ENCODE measurements around the gene CFAP100. TPM values are rescaled to one million over a fixed set of nuclear protein-coding genes. Genes with fewer than 3 reads are reported as not detected.

CFAP100 gene
- total and polyA plus RNA-seq, 7 experiments from 2014 or later, result not detected

GRCh38 chr3:126464093-126464492 is 69.4 kb downstream of the CFAP100 start:
- no peaks in the 10 kb centered on the region for H3K27me3 ChIP-seq (ENCODE audit: control insufficient read depth in 2 of 2, insufficient read depth in 2 of 2, low read length in 2 of 2)
- Mint-ChIP-seq H3K4me1 (peaks cover 13 to 43% (median 28%) of the 10 kb centered on the region in 7 donors), H3K4me3 (no peak overlapping the region), H3K27me3 (no peaks in the 10 kb centered on the region), H3K36me3 (peaks cover 23 to 62% (median 35%) of the 10 kb centered on the region in 5 donors), H3K9me3 (no peaks in the 10 kb centered on the region), H3K27ac (no peak overlapping the region)
- no peak for DNase-seq
- H3K27ac ChIP-seq (ENCODE audit: low read depth, low read length), result no peak overlapping the region
- H3K36me3 ChIP-seq (ENCODE audit: control insufficient read depth in 2 of 3, insufficient read depth in 3 of 3, low read length in 3 of 3), result peaks cover 35 to 89% (median 50%) of the 10 kb centered on the region in 3 experiments
- ATAC-seq, result no peak
- POLR2A ChIA-PET, result no interaction called here
- no peaks in the 10 kb centered on the region for H3K4me1 ChIP-seq (ENCODE audit: control insufficient read depth in 2 of 2, insufficient read depth in 2 of 2, low read length in 2 of 2)
- CTCF ChIA-PET, result no interaction called here
- H3K4me3 ChIP-seq (ENCODE audit: low read length), result no peak overlapping the region
- no peaks in the 10 kb centered on the region for H3K9me3 ChIP-seq (ENCODE audit: control insufficient read depth in 2 of 3, low read length in 3 of 3)
- intact Hi-C loops (cut with micrococcal nuclease), result no loop called here

- Histone ChIP-seq H3K9me3 (ENCODE audit: control insufficient read depth in 2 of 3, low read length in 3 of 3) (no peaks in the 10 kb centered on the region), H3K4me3 (ENCODE audit: low read length) (no peak overlapping the region), H3K4me1 (ENCODE audit: control insufficient read depth in 2 of 2, insufficient read depth in 2 of 2, low read length in 2 of 2) (no peaks in the 10 kb centered on the region), H3K27me3 (ENCODE audit: control insufficient read depth in 2 of 2, insufficient read depth in 2 of 2, low read length in 2 of 2) (no peaks in the 10 kb centered on the region), H3K36me3 (ENCODE audit: control insufficient read depth in 2 of 3, insufficient read depth in 3 of 3, low read length in 3 of 3) (peaks cover 38 to 89% (median 51%) of the 10 kb centered on the region in 3 experiments), H3K27ac (ENCODE audit: low read depth, low read length) (no peak overlapping the region)
- CTCF ChIA-PET, result no interaction called here
- H3K4me1 Mint-ChIP-seq, result peaks cover 17 to 45% (median 32%) of the 10 kb centered on the region in 7 donors
- H3K27me3 Mint-ChIP-seq, result no peaks in the 10 kb centered on the region
- peak; percentile 28 for ATAC-seq
- peaks cover 27 to 62% (median 39%) of the 10 kb centered on the region in 5 donors for H3K36me3 Mint-ChIP-seq
- DNase-seq, result no peak
- H3K9me3 Mint-ChIP-seq, result no peaks in the 10 kb centered on the region
- H3K4me3 Mint-ChIP-seq, result no peak overlapping the region
- POLR2A ChIA-PET, result no interaction called here
- intact Hi-C loops (cut with micrococcal nuclease), result no loop called here
- no peak overlapping the region for H3K27ac Mint-ChIP-seq
Measured at GRCh38 chr3:126464494-126464893, 69.8 kb downstream of the CFAP100 start.

GRCh38 chr3:126464997-126465396 is 70.3 kb downstream of the CFAP100 start:
- ChIA-PET CTCF (no interaction called here), POLR2A (no interaction called here)
- intact Hi-C loops (cut with micrococcal nuclease), result no loop called here
- peaks cover 43 to 89% (median 54%) of the 10 kb centered on the region in 3 experiments for H3K36me3 ChIP-seq (ENCODE audit: control insufficient read depth in 2 of 3, insufficient read depth in 3 of 3, low read length in 3 of 3)
- no peaks in the 10 kb centered on the region for H3K9me3 Mint-ChIP-seq
- H3K27me3 Mint-ChIP-seq, result no peaks in the 10 kb centered on the region
- H3K4me3 Mint-ChIP-seq, result no peak overlapping the region
- H3K27ac Mint-ChIP-seq, result no peak overlapping the region
- H3K27me3 ChIP-seq (ENCODE audit: control insufficient read depth in 2 of 2, insufficient read depth in 2 of 2, low read length in 2 of 2), result no peaks in the 10 kb centered on the region
- H3K4me3 ChIP-seq (ENCODE audit: low read length), result no peak overlapping the region
- ATAC-seq, result no peak
- H3K27ac ChIP-seq (ENCODE audit: low read depth, low read length), result no peak overlapping the region
- H3K4me1 ChIP-seq (ENCODE audit: control insufficient read depth in 2 of 2, insufficient read depth in 2 of 2, low read length in 2 of 2), result no peaks in the 10 kb centered on the region
- H3K36me3 Mint-ChIP-seq, result peaks cover 32 to 62% (median 44%) of the 10 kb centered on the region in 5 donors
- H3K4me1 Mint-ChIP-seq, result peaks cover 22 to 50% (median 37%) of the 10 kb centered on the region in 7 donors
- H3K9me3 ChIP-seq (ENCODE audit: control insufficient read depth in 2 of 3, low read length in 3 of 3), result no peaks in the 10 kb centered on the region
- DNase-seq, result no peak

- Histone ChIP-seq H3K9me3 (ENCODE audit: control insufficient read depth in 2 of 3, low read length in 3 of 3) (no peaks in the 10 kb centered on the region), H3K4me1 (ENCODE audit: control insufficient read depth in 2 of 2, insufficient read depth in 2 of 2, low read length in 2 of 2) (no peaks in the 10 kb centered on the region), H3K27ac (ENCODE audit: low read depth, low read length) (no peak overlapping the region), H3K36me3 (ENCODE audit: control insufficient read depth in 2 of 3, insufficient read depth in 3 of 3, low read length in 3 of 3) (peaks cover 52 to 90% (median 58%) of the 10 kb centered on the region in 3 experiments), H3K4me3 (ENCODE audit: low read length) (no peak overlapping the region), H3K27me3 (ENCODE audit: control insufficient read depth in 2 of 2, insufficient read depth in 2 of 2, low read length in 2 of 2) (no peaks in the 10 kb centered on the region)
- Mint-ChIP-seq H3K27ac (no peak overlapping the region), H3K9me3 (no peaks in the 10 kb centered on the region), H3K4me1 (peaks cover 22 to 59% (median 42%) of the 10 kb centered on the region in 7 donors), H3K4me3 (no peak overlapping the region), H3K27me3 (no peaks in the 10 kb centered on the region), H3K36me3 (peaks cover 32 to 65% (median 44%) of the 10 kb centered on the region in 5 donors)
- intact Hi-C loops (cut with micrococcal nuclease), result no loop called here
- ATAC-seq, result peak; percentile 43
- CTCF ChIA-PET, result no interaction called here
- POLR2A ChIA-PET, result no interaction called here
- DNase-seq, result no peak
Measured at GRCh38 chr3:126465928-126466544, 71.3 kb downstream of the CFAP100 start.

- H3K4me3 Mint-ChIP-seq, result no peak overlapping the region
- H3K4me1 Mint-ChIP-seq, result peaks cover 22 to 62% (median 50%) of the 10 kb centered on the region in 7 donors
- POLR2A ChIA-PET, result no interaction called here
- Histone ChIP-seq H3K27me3 (ENCODE audit: control insufficient read depth in 2 of 2, insufficient read depth in 2 of 2, low read length in 2 of 2) (no peaks in the 10 kb centered on the region), H3K9me3 (ENCODE audit: control insufficient read depth in 2 of 3, low read length in 3 of 3) (no peaks in the 10 kb centered on the region), H3K27ac (ENCODE audit: low read depth, low read length) (no peak overlapping the region), H3K4me3 (ENCODE audit: low read length) (no peak overlapping the region), H3K36me3 (ENCODE audit: control insufficient read depth in 2 of 3, insufficient read depth in 3 of 3, low read length in 3 of 3) (peaks cover 46 to 85% (median 63%) of the 10 kb centered on the region in 3 experiments), H3K4me1 (ENCODE audit: control insufficient read depth in 2 of 2, insufficient read depth in 2 of 2, low read length in 2 of 2) (peaks cover 2 to 4% of the 10 kb centered on the region in 2 donors)
- no peak overlapping the region for H3K27ac Mint-ChIP-seq
- ATAC-seq (no peak), DNase-seq (no peak)
- peaks cover 32 to 61% (median 39%) of the 10 kb centered on the region in 5 donors for H3K36me3 Mint-ChIP-seq
- CTCF ChIA-PET, result no interaction called here
- H3K9me3 Mint-ChIP-seq, result no peaks in the 10 kb centered on the region
- H3K27me3 Mint-ChIP-seq, result no peaks in the 10 kb centered on the region
- intact Hi-C loops (cut with micrococcal nuclease), result no loop called here
Measured at GRCh38 chr3:126466886-126467610, 72.3 kb downstream of the CFAP100 start.

- Mint-ChIP-seq H3K4me1 (peaks cover 28 to 67% (median 55%) of the 10 kb centered on the region in 7 donors), H3K27me3 (no peaks in the 10 kb centered on the region), H3K27ac (no peak overlapping the region), H3K4me3 (no peak overlapping the region), H3K9me3 (no peaks in the 10 kb centered on the region), H3K36me3 (peaks cover 32 to 66% (median 39%) of the 10 kb centered on the region in 5 donors)
- H3K27me3 ChIP-seq (ENCODE audit: control insufficient read depth in 2 of 2, insufficient read depth in 2 of 2, low read length in 2 of 2), result no peaks in the 10 kb centered on the region
- no peaks in the 10 kb centered on the region for H3K9me3 ChIP-seq (ENCODE audit: control insufficient read depth in 2 of 3, low read length in 3 of 3)
- ChIA-PET CTCF (no interaction called here), POLR2A (no interaction called here)
- intact Hi-C loops (cut with micrococcal nuclease), result no loop called here
- no peak overlapping the region for H3K27ac ChIP-seq (ENCODE audit: low read depth, low read length)
- H3K4me3 ChIP-seq (ENCODE audit: low read length), result no peak overlapping the region
- ATAC-seq, result no peak
- no peak for DNase-seq
- peaks cover 7 to 9% of the 10 kb centered on the region in 2 donors for H3K4me1 ChIP-seq (ENCODE audit: control insufficient read depth in 2 of 2, insufficient read depth in 2 of 2, low read length in 2 of 2)
- H3K36me3 ChIP-seq (ENCODE audit: control insufficient read depth in 2 of 3, insufficient read depth in 3 of 3, low read length in 3 of 3), result peaks cover 44 to 84% (median 58%) of the 10 kb centered on the region in 3 experiments
Measured at GRCh38 chr3:126467611-126467955, 72.9 kb downstream of the CFAP100 start.

Data from naive thymus-derived CD4-positive, alpha-beta T cell (primary cell).